ENCODE measurements around the gene PHF3.

PHF3 gene

GRCh38 chr6:63644668-63645326 is 9.2 kb downstream of the PHF3 start:
- DNase-seq = no peak

- DNase-seq = no peak
Measured at GRCh38 chr6:63649269-63649668, 13.7 kb downstream of the PHF3 start.

GRCh38 chr6:63649847-63650265 is 14.3 kb downstream of the PHF3 start:
- DNase-seq = no peak

- DNase-seq = no peak
Measured at GRCh38 chr6:63652980-63653379, 17.4 kb downstream of the PHF3 start.

- no peak for DNase-seq
Measured at GRCh38 chr6:63660757-63661156, 25.2 kb downstream of the PHF3 start.

- DNase-seq = no peak
Measured at GRCh38 chr6:63661769-63662168, 26.2 kb downstream of the PHF3 start.

GRCh38 chr6:63663147-63663955 is 27.7 kb downstream of the PHF3 start:
- DNase-seq = no peak

GRCh38 chr6:63663956-63664281 is 28.3 kb downstream of the PHF3 start:
- DNase-seq = no peak

GRCh38 chr6:63671098-63671754 is 35.6 kb downstream of the PHF3 start:
- DNase-seq = no peak

GRCh38 chr6:63672582-63673129 is 37.1 kb downstream of the PHF3 start:
- no peak for DNase-seq

GRCh38 chr6:63673692-63674091 is 38.1 kb downstream of the PHF3 start:
- DNase-seq = no peak

- DNase-seq = no peak
Measured at GRCh38 chr6:63674635-63675034, 39.0 kb downstream of the PHF3 start.

- no peak for DNase-seq
Measured at GRCh38 chr6:63675138-63675537, 39.5 kb downstream of the PHF3 start.

GRCh38 chr6:63676412-63677114 is 41.0 kb downstream of the PHF3 start:
- no peak for DNase-seq

- no peak for DNase-seq
Measured at GRCh38 chr6:63677282-63677681, 41.7 kb downstream of the PHF3 start.

- DNase-seq = no peak
Measured at GRCh38 chr6:63683071-63683603, 47.5 kb downstream of the PHF3 start.

- no peak for DNase-seq
Measured at GRCh38 chr6:63685446-63686379, 50.1 kb downstream of the PHF3 start.

GRCh38 chr6:63689421-63689820 is 53.8 kb downstream of the PHF3 start:
- no peak for DNase-seq

- DNase-seq = no peak
Measured at GRCh38 chr6:63690221-63690620, 54.6 kb downstream of the PHF3 start.

- DNase-seq = no peak
Measured at GRCh38 chr6:63705707-63706106, 70.1 kb downstream of the PHF3 start.

- DNase-seq = no peak
Measured at GRCh38 chr6:63706630-63707029, 71.0 kb downstream of the PHF3 start.

GRCh38 chr6:63708631-63709030 is 73.0 kb downstream of the PHF3 start:
- no peak for DNase-seq

Data from COR-L47 (cell line).